ENCODE measurements around the gene SLC28A1. TPM values are rescaled to one million over a fixed set of nuclear protein-coding genes. Genes with fewer than 3 reads are reported as not detected.

The SLC28A1 gene
- total RNA-seq, 1 experiment from 2014 or later, result not detected

DNA sequence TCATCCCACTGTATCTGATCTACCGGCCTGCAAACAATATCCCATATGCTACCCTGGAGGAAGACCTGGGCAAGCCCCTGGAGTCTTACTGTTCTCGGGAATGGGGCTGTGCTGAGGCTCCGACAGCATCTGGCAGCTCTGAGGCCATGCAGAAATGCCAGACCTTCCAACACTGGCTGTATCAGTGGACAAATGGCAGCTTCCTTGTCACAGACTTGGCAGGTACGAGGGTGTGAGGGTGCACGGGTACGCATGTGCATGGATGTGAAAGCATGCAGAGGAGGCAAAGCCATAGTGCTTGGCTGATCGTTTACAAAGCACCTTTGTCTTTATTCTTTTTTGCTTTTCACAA lies 20.0 kb upstream of the SLC28A1 start:
- H3K9me3 Mint-ChIP-seq (ENCODE audit: unreplicated experiment), result no peaks in the 10 kb centered on the region
- H3K27me3 Mint-ChIP-seq (ENCODE audit: insufficient read depth, unreplicated experiment), result peaks cover 11% of the 10 kb centered on the region
- H3K36me3 Mint-ChIP-seq (ENCODE audit: insufficient read depth, unreplicated experiment), result no peaks in the 10 kb centered on the region
- CTCF ChIA-PET, result interaction anchor here (0.8 kb wide), 1 partner anchor 38 kb away, joined by 3 read pairs; no protein-coding TSS in a partner anchor
- no peak for DNase-seq (ENCODE audit: unreplicated experiment)
- TF ChIP-seq, protein P1, sequence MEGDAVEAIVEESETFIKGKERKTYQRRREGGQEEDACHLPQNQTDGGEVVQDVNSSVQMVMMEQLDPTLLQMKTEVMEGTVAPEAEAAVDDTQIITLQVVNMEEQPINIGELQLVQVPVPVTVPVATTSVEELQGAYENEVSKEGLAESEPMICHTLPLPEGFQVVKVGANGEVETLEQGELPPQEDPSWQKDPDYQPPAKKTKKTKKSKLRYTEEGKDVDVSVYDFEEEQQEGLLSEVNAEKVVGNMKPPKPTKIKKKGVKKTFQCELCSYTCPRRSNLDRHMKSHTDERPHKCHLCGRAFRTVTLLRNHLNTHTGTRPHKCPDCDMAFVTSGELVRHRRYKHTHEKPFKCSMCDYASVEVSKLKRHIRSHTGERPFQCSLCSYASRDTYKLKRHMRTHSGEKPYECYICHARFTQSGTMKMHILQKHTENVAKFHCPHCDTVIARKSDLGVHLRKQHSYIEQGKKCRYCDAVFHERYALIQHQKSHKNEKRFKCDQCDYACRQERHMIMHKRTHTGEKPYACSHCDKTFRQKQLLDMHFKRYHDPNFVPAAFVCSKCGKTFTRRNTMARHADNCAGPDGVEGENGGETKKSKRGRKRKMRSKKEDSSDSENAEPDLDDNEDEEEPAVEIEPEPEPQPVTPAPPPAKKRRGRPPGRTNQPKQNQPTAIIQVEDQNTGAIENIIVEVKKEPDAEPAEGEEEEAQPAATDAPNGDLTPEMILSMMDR (IDR thresholded peaks at IDR 0.05; ENCODE audit: unreplicated experiment), result no peak
- intact Hi-C loops (cut with micrococcal nuclease), result no loop called here
- no peak overlapping the region for H3K27ac Mint-ChIP-seq (ENCODE audit: low read depth, unreplicated experiment)
- no TSS peak for BruUV-seq (replicated peaks)
- H3K4me1 Mint-ChIP-seq (ENCODE audit: insufficient read depth, unreplicated experiment), result no peaks in the 10 kb centered on the region
- POLR2A ChIA-PET, result no interaction called here
- H3K4me3 Mint-ChIP-seq (ENCODE audit: unreplicated experiment), result no peak overlapping the region

DNA sequence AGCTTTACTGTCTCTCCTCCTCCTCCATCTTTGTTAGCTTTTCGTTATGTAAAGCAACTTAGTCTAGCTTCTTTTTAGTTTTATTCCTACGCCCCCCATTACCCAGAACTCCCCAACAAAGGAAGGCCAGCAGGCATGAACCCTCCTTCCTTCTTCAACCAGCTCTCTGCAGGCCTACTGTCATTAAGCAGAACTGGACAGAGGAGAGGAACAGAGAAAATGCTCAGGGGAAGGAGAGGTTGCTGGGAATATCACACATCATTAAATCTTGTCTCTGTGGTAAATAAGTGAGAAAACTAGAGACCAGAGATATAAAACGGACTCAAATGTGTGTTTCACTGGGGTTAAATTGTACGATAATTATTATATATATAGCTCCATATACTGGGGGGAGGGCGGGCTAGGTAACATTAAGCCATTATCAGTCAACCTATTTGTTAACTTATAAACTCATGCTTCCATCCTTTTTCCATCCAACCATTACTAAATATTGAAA lies 19.3 kb upstream of the SLC28A1 start:
- no peaks in the 10 kb centered on the region for H3K9me3 Mint-ChIP-seq (ENCODE audit: unreplicated experiment)
- intact Hi-C loops (cut with micrococcal nuclease), result no loop called here
- H3K27me3 Mint-ChIP-seq (ENCODE audit: insufficient read depth, unreplicated experiment), result peaks cover 11% of the 10 kb centered on the region
- ChIA-PET POLR2A (interaction anchor here (0.6 to 0.7 kb wide), 2 partner anchors 9 to 16 kb away, joined by 3 read pairs; no protein-coding TSS in a partner anchor), CTCF (interaction anchor here (0.7 to 1.2 kb wide), 6 partner anchors 13 to 271 kb away, joined by 3 to 4 read pairs (median 3); no protein-coding TSS in a partner anchor)
- TF ChIP-seq, protein P1 (IDR thresholded peaks at IDR 0.05; ENCODE audit: unreplicated experiment), result no peak
- DNase-seq (ENCODE audit: unreplicated experiment), result no peak
- no TSS peak for BruUV-seq (replicated peaks)
- no peak overlapping the region for H3K27ac Mint-ChIP-seq (ENCODE audit: low read depth, unreplicated experiment)
- H3K4me3 Mint-ChIP-seq (ENCODE audit: unreplicated experiment), result no peak overlapping the region
- H3K36me3 Mint-ChIP-seq (ENCODE audit: insufficient read depth, unreplicated experiment), result no peaks in the 10 kb centered on the region
- no peaks in the 10 kb centered on the region for H3K4me1 Mint-ChIP-seq (ENCODE audit: insufficient read depth, unreplicated experiment)

DNA sequence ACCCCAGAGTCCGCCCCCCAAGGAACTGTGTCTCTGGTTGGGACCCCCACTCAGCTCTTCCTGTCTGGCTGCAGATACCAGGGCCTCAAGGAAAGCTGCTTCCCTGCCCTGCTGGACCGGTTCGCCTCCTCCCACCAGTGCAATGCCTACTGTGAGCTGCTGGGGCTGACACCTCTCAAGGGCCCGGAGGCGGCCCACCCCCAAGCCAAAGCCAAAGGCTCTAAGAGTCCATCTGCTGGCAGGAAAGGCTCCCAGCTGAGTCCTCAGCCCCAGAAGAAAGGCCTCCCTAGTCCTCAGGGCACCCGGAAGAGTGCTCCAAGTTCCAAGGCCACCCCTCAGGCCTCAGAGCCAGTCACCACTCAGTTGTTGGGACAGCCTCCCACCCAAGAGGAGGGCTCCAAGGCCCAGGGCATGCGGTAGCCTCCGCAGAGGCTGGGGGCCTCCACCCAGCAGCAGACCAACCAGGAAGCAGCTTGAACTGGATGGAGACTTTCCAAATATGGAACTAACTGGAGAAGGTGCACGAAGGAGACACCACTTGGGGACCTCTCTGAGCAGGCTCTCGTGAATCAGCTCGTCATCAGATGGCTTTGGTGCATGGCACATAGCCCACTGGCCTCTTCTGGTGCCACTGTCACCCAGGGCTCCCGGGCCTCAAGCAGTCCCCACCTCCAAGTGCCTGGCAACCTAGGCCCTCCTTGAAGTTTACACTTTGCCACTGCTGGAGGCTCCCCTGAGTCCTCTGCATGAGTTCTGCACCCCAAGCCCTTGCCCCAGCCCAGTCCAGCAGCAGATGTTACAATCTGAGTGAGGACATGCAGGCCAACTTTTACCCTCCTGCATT lies 16.2 kb upstream of the SLC28A1 start:
- TF ChIP-seq, protein P1 (IDR thresholded peaks at IDR 0.05; ENCODE audit: unreplicated experiment), result no peak

DNA sequence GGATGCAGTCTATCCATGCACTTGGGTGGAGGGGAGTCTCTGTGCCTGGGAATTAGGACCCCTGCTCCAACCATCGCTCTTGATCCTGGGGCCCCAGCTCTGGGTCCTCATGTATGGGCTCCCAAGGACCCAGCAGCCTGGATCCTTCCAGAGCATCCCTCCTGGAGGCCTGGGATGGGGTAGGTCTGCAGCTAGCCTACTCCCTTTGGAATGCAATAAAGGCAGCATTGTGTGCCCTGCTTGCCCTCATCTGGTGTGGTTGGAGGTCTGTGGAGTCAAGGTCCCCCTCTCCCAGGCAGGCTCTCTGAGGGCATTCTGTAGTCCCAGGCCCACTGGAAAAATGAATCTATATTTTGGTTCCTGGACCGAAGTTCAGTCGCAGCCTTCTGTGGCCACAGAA lies 15.0 kb upstream of the SLC28A1 start:
- H3K27ac Mint-ChIP-seq (ENCODE audit: low read depth, unreplicated experiment), result no peak overlapping the region
- intact Hi-C loops (cut with micrococcal nuclease), result no loop called here
- H3K9me3 Mint-ChIP-seq (ENCODE audit: unreplicated experiment), result no peaks in the 10 kb centered on the region
- POLR2A ChIA-PET, result interaction anchor here (0.6 kb wide), 1 partner anchor 283 kb away, joined by 3 read pairs; no protein-coding TSS in a partner anchor
- no TSS peak for BruUV-seq (replicated peaks)
- CTCF ChIA-PET, result no interaction called here
- no peaks in the 10 kb centered on the region for H3K36me3 Mint-ChIP-seq (ENCODE audit: insufficient read depth, unreplicated experiment)
- peaks cover 9% of the 10 kb centered on the region for H3K27me3 Mint-ChIP-seq (ENCODE audit: insufficient read depth, unreplicated experiment)
- TF ChIP-seq, protein P1 (IDR thresholded peaks at IDR 0.05; ENCODE audit: unreplicated experiment), result no peak
- no peak for DNase-seq (ENCODE audit: unreplicated experiment)
- no peaks in the 10 kb centered on the region for H3K4me1 Mint-ChIP-seq (ENCODE audit: insufficient read depth, unreplicated experiment)
- no peak overlapping the region for H3K4me3 Mint-ChIP-seq (ENCODE audit: unreplicated experiment)

More for the DNA sequence above, 16.2 kb upstream of the SLC28A1 start:
- H3K4me3 Mint-ChIP-seq (ENCODE audit: unreplicated experiment), result no peak overlapping the region
- peaks cover 11% of the 10 kb centered on the region for H3K27me3 Mint-ChIP-seq (ENCODE audit: insufficient read depth, unreplicated experiment)
- CTCF ChIA-PET, result no interaction called here
- H3K4me1 Mint-ChIP-seq (ENCODE audit: insufficient read depth, unreplicated experiment), result no peaks in the 10 kb centered on the region
- intact Hi-C loops (cut with micrococcal nuclease), result no loop called here
- no peaks in the 10 kb centered on the region for H3K36me3 Mint-ChIP-seq (ENCODE audit: insufficient read depth, unreplicated experiment)
- no TSS peak for BruUV-seq (replicated peaks)
- no peaks in the 10 kb centered on the region for H3K9me3 Mint-ChIP-seq (ENCODE audit: unreplicated experiment)
- no peak overlapping the region for H3K27ac Mint-ChIP-seq (ENCODE audit: low read depth, unreplicated experiment)
- no peak for DNase-seq (ENCODE audit: unreplicated experiment)
- POLR2A ChIA-PET, result no interaction called here
